HEK293 (cell line): ENCODE measurements around the gene EML1.

Experiments
- CTCF ChIP-seq: fragments of 450-650 bp; formaldehyde crosslinking; IDR thresholded peaks from 2 replicates; pipeline ENCODE4 v1.5.1; 2016; ENCODE audit warnings: missing biosample characterization, missing genetic modification characterization
- GLI4 ChIP-seq: fragments of 450-650 bp; formaldehyde crosslinking; IDR thresholded peaks from 2 replicates; pipeline ENCODE4 v1.5.1; 2016; ENCODE audit warnings: missing biosample characterization, missing genetic modification characterization
- IKZF3 ChIP-seq: fragments of 450-650 bp; IDR thresholded peaks from 2 replicates; pipeline ENCODE4 v1.5.0; 2018; ENCODE audit warnings: missing biosample characterization, mild to moderate bottlenecking, missing genetic modification characterization, moderate library complexity
- MYNN ChIP-seq: fragments of 450-650 bp; formaldehyde crosslinking; IDR thresholded peaks from 2 replicates; pipeline ENCODE4 v1.5.1; 2016; ENCODE audit warnings: missing biosample characterization, missing genetic modification characterization, borderline replicate concordance
- REST ChIP-seq: fragments of 450-650 bp; formaldehyde crosslinking; IDR thresholded peaks from 2 replicates; pipeline ENCODE4 v1.5.1; 2016; ENCODE audit warnings: missing biosample characterization, missing genetic modification characterization
- SP2 ChIP-seq: fragments of 450-650 bp; formaldehyde crosslinking; IDR thresholded peaks from 2 replicates; pipeline ENCODE4 v1.5.1; 2016; ENCODE audit warnings: missing biosample characterization, missing genetic modification characterization
- ZBTB20 ChIP-seq: fragments of 450-650 bp; formaldehyde crosslinking; IDR thresholded peaks from 2 replicates; pipeline ENCODE4 v1.5.1; 2016; ENCODE audit warnings: missing biosample characterization, missing genetic modification characterization
- ZNF184 ChIP-seq: fragments of 450-650 bp; IDR thresholded peaks from 2 replicates; pipeline ENCODE4 v1.5.1; 2018; ENCODE audit warnings: missing biosample characterization, mild to moderate bottlenecking, missing genetic modification characterization
- ZNF501 ChIP-seq: fragments of 450-650 bp; formaldehyde crosslinking; IDR thresholded peaks from 2 replicates; pipeline ENCODE4 v1.5.1; 2016; ENCODE audit warnings: missing biosample characterization, missing genetic modification characterization
- ZNF521 ChIP-seq: fragments of 450-650 bp; formaldehyde crosslinking; IDR thresholded peaks from 2 replicates; pipeline ENCODE4 v1.5.1; 2017; ENCODE audit warnings: missing biosample characterization, mild to moderate bottlenecking, missing genetic modification characterization
- ZNF558 ChIP-seq: fragments of 450-650 bp; formaldehyde crosslinking; IDR thresholded peaks from 2 replicates; pipeline ENCODE4 v1.5.1; 2016; ENCODE audit warnings: missing biosample characterization, missing genetic modification characterization
- ZNF610 ChIP-seq: fragments of 450-650 bp; formaldehyde crosslinking; IDR thresholded peaks from 2 replicates; pipeline ENCODE4 v1.5.1; 2016; ENCODE audit warnings: missing biosample characterization, missing genetic modification characterization, borderline replicate concordance
- ZNF768 ChIP-seq: fragments of 450-650 bp; formaldehyde crosslinking; IDR thresholded peaks from 2 replicates; pipeline ENCODE4 v1.5.1; 2018; ENCODE audit warnings: missing biosample characterization, mild to moderate bottlenecking, missing genetic modification characterization

GRCh38 chr14:99744873-99745224 is 48.4 kb upstream of the EML1 start:
- no peak for TF ChIP-seq CTCF (tag by site-specific recombination)
- no peak for TF ChIP-seq ZNF184 (tag by site-specific recombination)
- no peak for TF ChIP-seq GLI4
- no peak for TF ChIP-seq SP2 (tag by site-specific recombination)
- TF ChIP-seq ZNF521 (tag by site-specific recombination) = no peak
- TF ChIP-seq ZNF610 (tag by site-specific recombination) = no peak
- TF ChIP-seq ZNF558 (tag by site-specific recombination) = no peak
- no peak for TF ChIP-seq ZBTB20 (tag by site-specific recombination)
- no peak for TF ChIP-seq IKZF3 (tag by site-specific recombination)
- no peak for TF ChIP-seq ZNF768 (tag by site-specific recombination)
- no peak for TF ChIP-seq REST (tag by site-specific recombination)
- no peak for TF ChIP-seq MYNN (tag by site-specific recombination)
- TF ChIP-seq ZNF501 = no peak
